WERI-Rb-1 (cell line): ENCODE data around the gene SNRNP40.

Experiments
- DNase-seq: peaks from one replicate; pipeline ENCODE4 v3.0.0-alpha.2; 2020
- H3K27ac ChIP-seq: fragments of 250-450 bp; sonication (Bioruptor Pico); 2 replicates; pipeline ENCODE4 v1.5.1; 2020; ENCODE audit warnings: mild to moderate bottlenecking, moderate library complexity
- H3K27me3 ChIP-seq: fragments of 250-450 bp; sonication (Bioruptor Pico); 2 replicates; pipeline ENCODE4 v1.5.1; 2021; ENCODE audit warnings: mild to moderate bottlenecking, low read depth, moderate library complexity; ENCODE audit not compliant: insufficient read depth, severe bottlenecking
- H3K36me3 ChIP-seq: fragments of 250-450 bp; sonication (Bioruptor Pico); 2 replicates; pipeline ENCODE4 v1.5.1; 2020; ENCODE audit warnings: mild to moderate bottlenecking, moderate library complexity
- H3K4me3 ChIP-seq: 2 replicates; pipeline ENCODE4 v1.5.1; 2011; ENCODE audit warnings: low read depth, mild to moderate bottlenecking, control low read depth, low read length
- H3K9me3 ChIP-seq: fragments of 250-450 bp; sonication (Bioruptor Pico); 2 replicates; pipeline ENCODE4 v1.5.1; 2021; ENCODE audit warnings: mild to moderate bottlenecking, moderate library complexity; ENCODE audit not compliant: severe bottlenecking
- TF ChIP-seq, protein P1 (sequence below): IDR thresholded peaks from 2 replicates; pipeline ENCODE4 v1.5.1; 2011; ENCODE audit warnings: low read depth, mild to moderate bottlenecking, control low read depth, inconsistent platforms, low read length

Gene SNRNP40

GRCh38 chr1:31243501-31244286 lies 52.9 kb downstream of the SNRNP40 start:
- Histone ChIP-seq H3K4me3 (no peak overlapping the region), H3K9me3 (no peaks in the 10 kb centered on the region), H3K36me3 (no peaks in the 10 kb centered on the region), H3K27me3 (no peaks in the 10 kb centered on the region), H3K27ac (no peak overlapping the region)
- TF ChIP-seq, protein P1, sequence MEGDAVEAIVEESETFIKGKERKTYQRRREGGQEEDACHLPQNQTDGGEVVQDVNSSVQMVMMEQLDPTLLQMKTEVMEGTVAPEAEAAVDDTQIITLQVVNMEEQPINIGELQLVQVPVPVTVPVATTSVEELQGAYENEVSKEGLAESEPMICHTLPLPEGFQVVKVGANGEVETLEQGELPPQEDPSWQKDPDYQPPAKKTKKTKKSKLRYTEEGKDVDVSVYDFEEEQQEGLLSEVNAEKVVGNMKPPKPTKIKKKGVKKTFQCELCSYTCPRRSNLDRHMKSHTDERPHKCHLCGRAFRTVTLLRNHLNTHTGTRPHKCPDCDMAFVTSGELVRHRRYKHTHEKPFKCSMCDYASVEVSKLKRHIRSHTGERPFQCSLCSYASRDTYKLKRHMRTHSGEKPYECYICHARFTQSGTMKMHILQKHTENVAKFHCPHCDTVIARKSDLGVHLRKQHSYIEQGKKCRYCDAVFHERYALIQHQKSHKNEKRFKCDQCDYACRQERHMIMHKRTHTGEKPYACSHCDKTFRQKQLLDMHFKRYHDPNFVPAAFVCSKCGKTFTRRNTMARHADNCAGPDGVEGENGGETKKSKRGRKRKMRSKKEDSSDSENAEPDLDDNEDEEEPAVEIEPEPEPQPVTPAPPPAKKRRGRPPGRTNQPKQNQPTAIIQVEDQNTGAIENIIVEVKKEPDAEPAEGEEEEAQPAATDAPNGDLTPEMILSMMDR, result no peak
- DNase-seq, result no peak

GRCh38 chr1:31241321-31241720 lies 55.3 kb downstream of the SNRNP40 start:
- Histone ChIP-seq H3K36me3 (no peaks in the 10 kb centered on the region), H3K27me3 (no peaks in the 10 kb centered on the region), H3K9me3 (no peaks in the 10 kb centered on the region), H3K4me3 (no peak overlapping the region), H3K27ac (no peak overlapping the region)
- TF ChIP-seq, protein P1, result no peak
- DNase-seq, result no peak

DNA sequence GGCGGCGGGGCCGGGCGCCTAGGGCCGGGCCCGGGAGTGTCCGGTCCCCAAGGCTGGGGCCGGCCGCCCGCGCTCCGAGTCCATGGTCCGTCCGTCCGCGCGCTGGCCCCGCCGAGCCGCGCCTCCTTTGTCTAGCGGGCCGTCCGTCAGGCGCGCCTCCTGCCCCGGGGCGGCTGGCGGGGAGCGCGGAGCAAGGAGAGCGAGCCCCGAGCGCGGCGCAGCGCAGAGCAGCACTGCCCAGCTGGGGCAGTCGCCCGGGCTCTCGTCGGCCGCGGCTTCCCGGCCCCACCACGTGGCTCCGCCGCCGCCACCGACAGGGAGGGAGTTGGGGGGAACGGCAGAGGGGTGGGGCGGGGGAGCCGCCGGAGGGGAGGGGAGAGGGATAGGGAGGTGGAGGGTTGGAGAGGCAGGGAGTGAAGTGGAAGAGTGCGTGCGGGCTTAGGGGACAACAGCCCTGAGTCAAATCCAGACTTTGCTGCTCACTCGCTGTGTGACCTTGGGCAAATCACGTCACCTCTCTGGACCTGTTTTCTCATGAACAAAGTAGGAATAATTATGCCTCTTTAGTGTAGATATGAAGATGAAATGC lies 56.8 kb downstream of the SNRNP40 start, which contains the start of gene NKAIN1:
Gene NKAIN1 (minus strand): TSS at position 235 of the 589 bp plus-strand sequence. CDS start 340 bp downstream, outside the sequence.
- Histone ChIP-seq H3K9me3 (no peaks in the 10 kb centered on the region), H3K27ac (peak within 1 kb of the TSS; percentile 59), H3K27me3 (no peaks in the 10 kb centered on the region), H3K36me3 (no peaks in the 10 kb centered on the region), H3K4me3 (peak within 1 kb of the TSS; percentile 49)
- TF ChIP-seq, protein P1, result no peak
- DNase-seq, result peak; percentile 69

GRCh38 chr1:31238986-31239613 lies 57.5 kb downstream of the SNRNP40 start:
- Histone ChIP-seq H3K36me3 (no peaks in the 10 kb centered on the region), H3K9me3 (no peaks in the 10 kb centered on the region), H3K4me3 (peak overlapping the region; percentile 49), H3K27me3 (no peaks in the 10 kb centered on the region), H3K27ac (peak overlapping the region; percentile 52)
- peak; percentile 66 for DNase-seq
- TF ChIP-seq, protein P1, result no peak

DNA sequence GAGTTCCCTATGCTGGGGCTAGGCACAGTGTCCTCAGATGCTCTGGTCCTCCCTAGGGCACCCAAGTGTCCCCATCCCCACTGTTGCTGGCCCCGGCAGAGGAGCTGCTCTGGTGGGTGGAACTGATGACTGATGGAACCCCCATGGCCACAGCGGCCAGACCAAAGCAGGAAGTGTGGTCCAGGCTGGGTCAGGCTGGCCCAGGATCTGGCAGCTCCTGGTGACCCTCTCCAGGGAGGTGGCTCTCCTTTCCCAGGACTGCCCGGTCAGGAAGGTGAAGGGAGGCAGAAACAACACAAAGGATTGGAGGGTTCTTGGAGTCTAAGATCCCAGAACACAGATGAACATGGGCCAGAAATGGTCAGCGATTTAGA lies 58.0 kb downstream of the SNRNP40 start:
- TF ChIP-seq, protein P1, result no peak
- DNase-seq, result no peak
- Histone ChIP-seq H3K4me3 (peak overlapping the region; percentile 49), H3K36me3 (no peaks in the 10 kb centered on the region), H3K27me3 (no peaks in the 10 kb centered on the region), H3K27ac (no peak overlapping the region; the same call in 1 of the 2 replicates), H3K9me3 (no peaks in the 10 kb centered on the region)
